Pancreas (tissue), 10 donors: ENCODE measurements around the gene GPD1L. TPM values are rescaled to one million over a fixed set of nuclear protein-coding genes. Genes with fewer than 3 reads are reported as not detected.

Source experiments
- ATAC-seq, 4 donors: fragments of 200-7000 bp; cut with Tn5 transposase; one replicate each; pipeline versions ENCODE4 v1.8.0 to v1.9.1; 2020; ENCODE audit warnings: mild to moderate bottlenecking in 4 of 4, moderate library complexity in 4 of 4
- DNase-seq, 6 donors: peaks; one replicate each; pipeline ENCODE4 v3.0.0-alpha.2; 2020
- FAIRE-seq: peaks from 2 replicates; lab custom pipeline; 2012; peaks lifted over from hg19 to GRCh38; lab: Jason Lieb, UNC
- H3K27ac ChIP-seq, 4 donors: fragments of 200-600 bp; sonication (generic); 1 replicate in 3 of 4; 2 replicates in 1 of 4; pipeline versions ENCODE4 v1.5.0 to v1.8.0; 2020
- H3K27me3 ChIP-seq, 4 donors: fragments of 200-600 bp; one replicate each; pipeline ENCODE4 v1.8.0; 2021
- H3K36me3 ChIP-seq, 3 donors: fragments of 200-600 bp; sonication (generic) in 1 of 3; one replicate each; pipeline versions ENCODE4 v1.5.0 to v1.8.0; 2020 to 2021
- H3K4me1 ChIP-seq, 3 donors: fragments of 200-600 bp; one replicate each; pipeline ENCODE4 v1.8.0; 2021
- H3K4me3 ChIP-seq, 4 donors: fragments of 200-600 bp; sonication (generic) in 2 of 4; one replicate each; pipeline versions ENCODE4 v1.5.0 to v1.8.0; 2020 to 2021
- H3K9me3 ChIP-seq, 4 donors: fragments of 200-600 bp; one replicate each; pipeline ENCODE4 v1.8.0; 2021
- WGBS, 2 donors: extraction: QIAGEN DNeasy Blood & Tissue Kit; methylation state at CpG; one replicate each; pipeline ENCODE4 v1.1.7; 2013; 5-methylcytosine and 5-hydroxymethylcytosine counted together
- intact Hi-C, 3 donors: fragments of 100-400 bp; cut with DNase I; formaldehyde crosslinking; loops; one replicate each; pipeline versions ENCODE4 v1.11.1 to v1.14.2; 2022
- polyA plus RNA-seq, 2 donors: library from polyadenylated mRNA; stranded (reverse); fragments of 200-250 nt; gene quantifications; one replicate each; pipeline ENCODE4 v1.2.3, GENCODE V29; 2013
- total RNA-seq, 6 donors: library from RNA; stranded (reverse); fragmentation: NEBNext Ultra II Directional in 4 of 6; extraction: Animal tissue kit (Norgen Biotek cat#: 25700) in 4 of 6; gene quantifications; one replicate each; pipeline versions ENCODE4 v1.2.1 to v1.2.4, GENCODE V29; 2021 to 2023
- TF ChIP-seq, protein P1 (sequence below), 4 donors: fragments of 200-600 bp; sonication (generic) in 3 of 4; IDR thresholded peaks; one replicate each; pipeline versions ENCODE4 v1.5.0 to v1.8.0; 2021; ENCODE audit warnings: antibody characterized with exemption in 4 of 4
- donor health status: healthy with polysubstance abuse.
- donor health status: DM: no; HTN: no; CAD: no; lungs with moderate emphysema.
- donor health status: DM: no; HTN: no; CAD: no.
- donor health status: control.
- donor health status: control.
- donor health status: Bipolar disorder and iron deficiency.
- donor health status: DM: yes; HTN: yes; CAD: no.
- donor health status: DM: no; HTN: no; CAD: no.
- donor health status: DM: no; HTN: no; CAD: no.
- donor health status: DM: yes; HTN: yes; CAD: no.

Gene GPD1L
- total and polyA plus RNA-seq, 8 donors: 10.4 to 21.4 (median 15.8) TPM

GRCh38 chr3:32200490-32200889 lies 94.1 kb downstream of the GPD1L start:
- intact Hi-C loops: no loop called here
- DNase-seq (peak in 2 of 6 donors; percentile 22 to 26), FAIRE-seq (no peak), ATAC-seq (peak in 3 of 4 donors; percentile 50 to 55 (median 53))
- Histone ChIP-seq H3K4me3 (no peak overlapping the region), H3K27me3 (no peaks in the 10 kb centered on the region), H3K9me3 (no peaks in the 10 kb centered on the region), H3K27ac (no peak overlapping the region), H3K36me3 (no peaks in the 10 kb centered on the region), H3K4me1 (peaks cover 0 to 7% (median 6%) of the 10 kb centered on the region in 3 donors)
- 82 to 90% methylated on average over 7 of the region's 7 CpGs for WGBS, 2 donors
- TF ChIP-seq, protein P1, sequence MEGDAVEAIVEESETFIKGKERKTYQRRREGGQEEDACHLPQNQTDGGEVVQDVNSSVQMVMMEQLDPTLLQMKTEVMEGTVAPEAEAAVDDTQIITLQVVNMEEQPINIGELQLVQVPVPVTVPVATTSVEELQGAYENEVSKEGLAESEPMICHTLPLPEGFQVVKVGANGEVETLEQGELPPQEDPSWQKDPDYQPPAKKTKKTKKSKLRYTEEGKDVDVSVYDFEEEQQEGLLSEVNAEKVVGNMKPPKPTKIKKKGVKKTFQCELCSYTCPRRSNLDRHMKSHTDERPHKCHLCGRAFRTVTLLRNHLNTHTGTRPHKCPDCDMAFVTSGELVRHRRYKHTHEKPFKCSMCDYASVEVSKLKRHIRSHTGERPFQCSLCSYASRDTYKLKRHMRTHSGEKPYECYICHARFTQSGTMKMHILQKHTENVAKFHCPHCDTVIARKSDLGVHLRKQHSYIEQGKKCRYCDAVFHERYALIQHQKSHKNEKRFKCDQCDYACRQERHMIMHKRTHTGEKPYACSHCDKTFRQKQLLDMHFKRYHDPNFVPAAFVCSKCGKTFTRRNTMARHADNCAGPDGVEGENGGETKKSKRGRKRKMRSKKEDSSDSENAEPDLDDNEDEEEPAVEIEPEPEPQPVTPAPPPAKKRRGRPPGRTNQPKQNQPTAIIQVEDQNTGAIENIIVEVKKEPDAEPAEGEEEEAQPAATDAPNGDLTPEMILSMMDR (IDR thresholded peaks at IDR 0.05): no peak

GRCh38 chr3:32200992-32201758 lies 94.8 kb downstream of the GPD1L start:
- no peak for FAIRE-seq
- Histone ChIP-seq H3K4me1 (peaks cover 0 to 1% (median under 1%) of the 10 kb centered on the region in 3 donors), H3K4me3 (no peak overlapping the region), H3K9me3 (no peaks in the 10 kb centered on the region), H3K27ac (no peak overlapping the region), H3K36me3 (no peaks in the 10 kb centered on the region), H3K27me3 (no peaks in the 10 kb centered on the region)
- 83 to 84% methylated on average over 10 of the region's 10 CpGs for WGBS, 2 donors
- DNase-seq: no peak
- ATAC-seq: peak in 3 of 4 donors; percentile 23 to 42 (median 37)
- TF ChIP-seq, protein P1 (IDR thresholded peaks at IDR 0.05): no peak
- intact Hi-C loops: no loop called here

DNA sequence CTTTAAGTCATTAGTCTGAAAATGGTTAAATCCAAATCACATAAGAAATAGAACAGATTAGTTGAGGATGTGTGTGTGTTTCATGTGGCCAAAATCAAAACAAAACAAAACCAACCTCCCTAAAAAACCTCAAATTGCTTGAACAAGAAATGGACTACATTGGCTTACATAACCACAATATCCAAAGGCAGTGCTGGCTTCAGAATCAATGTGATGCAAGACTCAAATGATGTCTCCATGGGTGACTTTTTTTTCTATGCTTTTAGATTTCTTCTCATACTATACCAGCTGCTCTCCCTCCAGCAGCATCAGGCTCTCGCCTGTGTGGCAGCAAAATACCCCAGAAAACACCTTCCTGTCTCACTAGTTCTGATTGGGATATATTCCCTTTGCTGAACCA lies 96.1 kb downstream of the GPD1L start:
- H3K4me1 ChIP-seq: no peaks in the 10 kb centered on the region
- ATAC-seq (peak in 1 of 4 donors; percentile 8), DNase-seq (no peak), FAIRE-seq (no peak)
- H3K27ac ChIP-seq: no peak overlapping the region
- TF ChIP-seq, protein P1 (IDR thresholded peaks at IDR 0.05): no peak
- no peaks in the 10 kb centered on the region for H3K27me3 ChIP-seq
- intact Hi-C loops: no loop called here
- WGBS, 2 donors: 97 to 99% methylated on average over 1 of the region's 1 CpG
- no peaks in the 10 kb centered on the region for H3K36me3 ChIP-seq
- no peaks in the 10 kb centered on the region for H3K9me3 ChIP-seq
- no peak overlapping the region for H3K4me3 ChIP-seq

- H3K36me3 ChIP-seq: no peaks in the 10 kb centered on the region
- intact Hi-C loops: no loop called here
- H3K4me1 ChIP-seq: no peaks in the 10 kb centered on the region
- no peaks in the 10 kb centered on the region for H3K27me3 ChIP-seq
- H3K9me3 ChIP-seq: no peaks in the 10 kb centered on the region
- FAIRE-seq: no peak
- DNase-seq: no peak
- no peak for ATAC-seq
- no peak overlapping the region for H3K4me3 ChIP-seq
- H3K27ac ChIP-seq: no peak overlapping the region
- TF ChIP-seq, protein P1 (IDR thresholded peaks at IDR 0.05): no peak
Measured at GRCh38 chr3:32203854-32204253, 97.4 kb downstream of the GPD1L start.

DNA sequence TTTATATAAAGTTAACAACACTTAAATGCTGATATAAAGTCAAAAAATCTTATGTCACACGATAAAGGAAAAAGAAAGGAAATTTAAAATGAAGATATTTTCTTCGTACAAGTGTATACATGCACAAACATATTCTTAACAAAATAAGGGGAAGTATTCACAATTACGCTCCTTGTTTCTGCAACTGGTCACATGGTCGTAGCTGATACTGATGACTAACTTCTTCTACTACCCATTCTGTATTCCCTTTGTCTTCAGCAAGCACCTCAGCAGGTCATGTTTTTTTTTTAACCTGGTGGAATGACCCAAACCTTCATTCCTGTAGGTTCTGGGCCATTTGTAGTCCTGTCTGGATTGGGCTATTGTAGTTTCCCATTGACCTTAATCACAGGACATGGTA lies 102.0 kb downstream of the GPD1L start:
- no peaks in the 10 kb centered on the region for H3K27me3 ChIP-seq
- ATAC-seq: no peak
- no peak for DNase-seq
- TF ChIP-seq, protein P1 (IDR thresholded peaks at IDR 0.05): no peak
- H3K9me3 ChIP-seq: no peaks in the 10 kb centered on the region
- H3K36me3 ChIP-seq: no peaks in the 10 kb centered on the region
- intact Hi-C loops: no loop called here
- H3K4me1 ChIP-seq: no peaks in the 10 kb centered on the region
- 89 to 93% methylated on average over 4 of the region's 4 CpGs for WGBS, 2 donors
- H3K27ac ChIP-seq: no peak overlapping the region
- FAIRE-seq: no peak
- no peak overlapping the region for H3K4me3 ChIP-seq
